ENCODE measurements around the gene KCNJ6. TPM values are rescaled to one million over a fixed set of nuclear protein-coding genes. Genes with fewer than 3 reads are reported as not detected.

The KCNJ6 gene
- polyA plus RNA-seq, 1 of the 3 experiments (the other 2 are of a cell fraction): not detected

DNA sequence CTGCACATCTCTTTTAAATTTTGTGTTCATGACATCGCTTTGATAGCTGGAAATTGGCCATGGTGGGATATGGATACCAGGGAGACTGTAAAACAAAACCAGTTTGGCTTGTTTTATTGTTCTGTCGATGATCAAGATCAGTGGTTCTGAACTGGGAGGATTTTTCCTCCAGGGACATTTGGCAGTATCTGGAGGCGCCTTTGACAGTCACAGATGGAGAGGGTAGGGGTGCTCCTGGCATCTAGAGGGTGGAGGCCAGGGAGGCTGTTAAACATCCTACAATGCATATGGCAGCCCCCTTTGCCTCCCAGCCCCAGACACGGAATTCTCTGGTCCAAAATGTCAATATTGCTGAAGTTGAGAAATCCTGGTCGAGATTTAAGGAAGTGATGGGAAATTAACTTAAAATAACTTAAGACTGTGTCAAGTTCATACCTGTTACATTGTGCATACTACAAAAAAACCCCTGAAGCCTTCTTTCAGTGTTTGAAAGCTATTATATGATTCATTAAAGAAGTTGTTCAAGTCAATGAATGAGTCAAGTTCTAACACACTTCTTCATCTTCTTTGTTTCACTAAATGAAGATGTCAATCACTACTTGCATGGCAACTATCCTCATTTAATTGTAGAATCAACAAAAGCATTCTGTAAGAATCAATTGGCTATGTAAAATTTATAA, 150.9 kb downstream of the KCNJ6 start:
- no peaks in the 10 kb centered on the region for H3K9me2 ChIP-seq
- H3K27ac ChIP-seq (ENCODE audit: low read depth in 2 of 2, low read length in 1 of 2): no peak overlapping the region
- no peak overlapping the region for H2AFZ ChIP-seq (ENCODE audit: low read depth)
- H3K4me3 ChIP-seq (ENCODE audit: low read depth in 2 of 2, low read length in 1 of 2): no peak overlapping the region
- no peaks in the 10 kb centered on the region for H3K36me3 ChIP-seq (replicated peaks in 1 of 2; ENCODE audit: control insufficient read depth in 1 of 2, insufficient read depth in 2 of 2, low read length in 1 of 2)
- H3K9ac ChIP-seq: no peak overlapping the region
- no peak for DNase-seq
- H3K79me2 ChIP-seq (ENCODE audit: insufficient read depth): no peaks in the 10 kb centered on the region
- no peak for TF ChIP-seq GABPA (IDR thresholded peaks at IDR 0.05; ENCODE audit: low read depth)
- no peaks in the 10 kb centered on the region; the same call in 1 of the 2 replicates for H3K27me3 ChIP-seq (ENCODE audit: insufficient read depth)
- no peaks in the 10 kb centered on the region for H3F3A ChIP-seq (replicated peaks; ENCODE audit: insufficient read depth)
- H3K4me1 ChIP-seq (ENCODE audit: control insufficient read depth in 1 of 2, insufficient read depth in 2 of 2, low read depth in 1 of 2, low read length in 1 of 2): no peaks in the 10 kb centered on the region
- no peaks in the 10 kb centered on the region for H4K20me1 ChIP-seq (ENCODE audit: insufficient read depth)
- WGBS (ENCODE audit: low lambda C conversion rate): 5% methylated on average over 5 of the region's 5 CpGs
- CTCF ChIA-PET: no interaction called here
- no peaks in the 10 kb centered on the region for H3K9me3 ChIP-seq
- POLR2A ChIA-PET: no interaction called here
- no peak overlapping the region for H3K4me2 ChIP-seq

DNA sequence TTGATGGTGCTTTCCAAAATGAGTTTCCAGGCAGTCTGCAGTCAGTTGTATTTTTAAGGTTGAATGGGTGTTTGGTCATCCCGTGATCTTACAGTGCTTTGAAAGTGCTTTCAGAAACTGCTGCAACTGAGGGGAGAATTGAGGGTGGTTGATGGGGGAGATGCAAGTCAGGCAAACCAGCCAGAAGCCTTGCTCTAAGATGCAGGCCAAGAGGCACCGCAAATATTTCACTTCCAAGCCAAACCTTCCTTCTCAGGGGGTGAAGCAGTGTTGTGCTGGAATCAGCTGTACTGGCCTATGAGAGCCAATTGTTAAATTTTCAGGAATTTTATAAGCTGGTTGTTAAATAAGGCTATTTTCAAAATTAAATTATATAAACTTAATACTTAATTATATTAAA, 151.6 kb downstream of the KCNJ6 start:
- no peak overlapping the region for H3K9ac ChIP-seq
- H3K4me3 ChIP-seq (ENCODE audit: low read depth in 2 of 2, low read length in 1 of 2): no peak overlapping the region
- no peaks in the 10 kb centered on the region for H3F3A ChIP-seq (replicated peaks; ENCODE audit: insufficient read depth)
- ChIA-PET CTCF (no interaction called here), POLR2A (no interaction called here)
- WGBS (ENCODE audit: low lambda C conversion rate): 15% methylated on average over 2 of the region's 2 CpGs
- H3K4me1 ChIP-seq (ENCODE audit: control insufficient read depth in 1 of 2, insufficient read depth in 2 of 2, low read depth in 1 of 2, low read length in 1 of 2): no peaks in the 10 kb centered on the region
- no peaks in the 10 kb centered on the region for H3K36me3 ChIP-seq (replicated peaks in 1 of 2; ENCODE audit: control insufficient read depth in 1 of 2, insufficient read depth in 2 of 2, low read length in 1 of 2)
- H4K20me1 ChIP-seq (ENCODE audit: insufficient read depth): no peaks in the 10 kb centered on the region
- no peak for DNase-seq
- no peak overlapping the region for H3K4me2 ChIP-seq
- H3K27ac ChIP-seq (ENCODE audit: low read depth in 2 of 2, low read length in 1 of 2): no peak overlapping the region
- H3K9me3 ChIP-seq: no peaks in the 10 kb centered on the region
- TF ChIP-seq EZH2phosphoT487 (IDR thresholded peaks at IDR 0.05; ENCODE audit: borderline replicate concordance, low read depth): no peak
- no peaks in the 10 kb centered on the region for H3K9me2 ChIP-seq
- H3K27me3 ChIP-seq (ENCODE audit: insufficient read depth): no peaks in the 10 kb centered on the region; the same call in 1 of the 2 replicates
- H2AFZ ChIP-seq (ENCODE audit: low read depth): no peak overlapping the region
- no peaks in the 10 kb centered on the region for H3K79me2 ChIP-seq (ENCODE audit: insufficient read depth)

DNA sequence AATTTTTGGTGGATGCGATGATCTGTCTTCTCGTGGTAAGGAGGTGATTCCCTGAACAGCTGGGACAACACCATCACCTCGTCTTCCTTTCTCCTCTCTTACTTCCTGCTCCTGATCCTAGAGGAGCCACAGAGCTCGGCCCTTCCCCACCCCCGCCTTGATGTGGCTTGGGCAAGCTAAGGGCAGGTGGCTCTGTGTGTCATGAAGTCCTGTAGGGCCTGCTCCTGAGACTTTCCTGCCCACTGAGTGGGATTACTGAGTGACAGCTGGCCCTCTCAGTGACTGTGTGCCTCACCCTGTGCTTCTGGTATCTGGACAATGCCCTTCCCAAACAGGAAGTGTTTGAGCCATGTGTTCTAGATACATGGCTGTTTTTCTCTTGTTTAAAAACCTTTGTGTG, 153.0 kb downstream of the KCNJ6 start:
- CTCF ChIA-PET: interaction anchor here (0.8 kb wide), 1 partner anchor 63 kb away, joined by 3 read pairs; no protein-coding TSS in a partner anchor
- H3K9ac ChIP-seq: no peak overlapping the region
- POLR2A ChIA-PET: no interaction called here

DNA sequence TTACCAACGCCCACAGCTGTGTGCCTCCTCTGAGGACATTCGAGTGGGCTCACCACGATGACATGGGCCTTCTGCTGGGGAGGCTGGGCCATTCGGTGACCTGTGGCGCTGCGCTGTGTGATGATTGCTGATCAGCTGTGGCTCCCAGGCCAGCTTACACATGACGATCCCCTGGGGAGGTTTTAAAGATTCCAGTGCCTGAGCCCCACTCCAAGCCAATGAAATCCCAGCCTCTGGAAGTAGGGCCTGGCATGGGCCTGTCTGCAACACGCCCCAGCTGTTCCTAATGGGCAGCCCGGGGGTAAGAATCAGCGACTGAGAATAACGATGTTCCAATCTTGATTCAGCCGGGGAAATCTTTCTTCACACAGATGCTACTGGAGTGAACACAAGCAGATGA, 153.7 kb downstream of the KCNJ6 start:
- Histone ChIP-seq H3K4me1 (ENCODE audit: control insufficient read depth in 1 of 2, insufficient read depth in 2 of 2, low read depth in 1 of 2, low read length in 1 of 2) (no peaks in the 10 kb centered on the region), H2AFZ (ENCODE audit: low read depth) (no peak overlapping the region), H3K4me3 (ENCODE audit: low read depth in 2 of 2, low read length in 1 of 2) (no peak overlapping the region), H3K4me2 (no peak overlapping the region), H3K79me2 (ENCODE audit: insufficient read depth) (no peaks in the 10 kb centered on the region), H3K27ac (ENCODE audit: low read depth in 2 of 2, low read length in 1 of 2) (no peak overlapping the region), H3F3A (replicated peaks; ENCODE audit: insufficient read depth) (no peaks in the 10 kb centered on the region), H3K36me3 (replicated peaks in 1 of 2; ENCODE audit: control insufficient read depth in 1 of 2, insufficient read depth in 2 of 2, low read length in 1 of 2) (no peaks in the 10 kb centered on the region), H3K9me2 (no peaks in the 10 kb centered on the region), H3K9me3 (no peaks in the 10 kb centered on the region), H3K9ac (no peak overlapping the region), H3K27me3 (ENCODE audit: insufficient read depth) (no peaks in the 10 kb centered on the region), H4K20me1 (ENCODE audit: insufficient read depth) (no peaks in the 10 kb centered on the region)
- WGBS (ENCODE audit: low lambda C conversion rate): 4% methylated on average over 3 of the region's 12 CpGs
- CTCF ChIA-PET: interaction anchor here (1.0 to 1.3 kb wide), 2 partner anchors 51 to 364 kb away, joined by 4 to 7 read pairs; no protein-coding TSS in a partner anchor
- POLR2A ChIA-PET: no interaction called here
- DNase-seq: no peak
- TF ChIP-seq GABPA (IDR thresholded peaks at IDR 0.05; ENCODE audit: low read depth) (no peak), MXI1 (IDR thresholded peaks at IDR 0.05; ENCODE audit: low read depth, low read length) (no peak), POLR2AphosphoS5 (IDR thresholded peaks at IDR 0.05; ENCODE audit: low read depth, low read length) (no peak), TEAD4 (IDR thresholded peaks at IDR 0.05; ENCODE audit: borderline replicate concordance, insufficient read depth) (no peak), RFX5 (IDR thresholded peaks at IDR 0.05; ENCODE audit: low read length) (no peak), NFIC (IDR thresholded peaks at IDR 0.05; ENCODE audit: borderline replicate concordance) (no peak), NRF1 (IDR thresholded peaks at IDR 0.05; ENCODE audit: low read depth, low read length) (no peak), ELF1 (IDR thresholded peaks at IDR 0.05) (no peak), RCOR1 (IDR thresholded peaks at IDR 0.05; ENCODE audit: low read length) (no peak), EZH2phosphoT487 (IDR thresholded peaks at IDR 0.05; ENCODE audit: borderline replicate concordance, low read depth) (no peak)
- TF ChIP-seq, protein P1, sequence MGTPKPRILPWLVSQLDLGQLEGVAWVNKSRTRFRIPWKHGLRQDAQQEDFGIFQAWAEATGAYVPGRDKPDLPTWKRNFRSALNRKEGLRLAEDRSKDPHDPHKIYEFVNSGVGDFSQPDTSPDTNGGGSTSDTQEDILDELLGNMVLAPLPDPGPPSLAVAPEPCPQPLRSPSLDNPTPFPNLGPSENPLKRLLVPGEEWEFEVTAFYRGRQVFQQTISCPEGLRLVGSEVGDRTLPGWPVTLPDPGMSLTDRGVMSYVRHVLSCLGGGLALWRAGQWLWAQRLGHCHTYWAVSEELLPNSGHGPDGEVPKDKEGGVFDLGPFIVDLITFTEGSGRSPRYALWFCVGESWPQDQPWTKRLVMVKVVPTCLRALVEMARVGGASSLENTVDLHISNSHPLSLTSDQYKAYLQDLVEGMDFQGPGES (IDR thresholded peaks at IDR 0.05; ENCODE audit: low read depth, low read length): no peak
- TF ChIP-seq, protein P2, sequence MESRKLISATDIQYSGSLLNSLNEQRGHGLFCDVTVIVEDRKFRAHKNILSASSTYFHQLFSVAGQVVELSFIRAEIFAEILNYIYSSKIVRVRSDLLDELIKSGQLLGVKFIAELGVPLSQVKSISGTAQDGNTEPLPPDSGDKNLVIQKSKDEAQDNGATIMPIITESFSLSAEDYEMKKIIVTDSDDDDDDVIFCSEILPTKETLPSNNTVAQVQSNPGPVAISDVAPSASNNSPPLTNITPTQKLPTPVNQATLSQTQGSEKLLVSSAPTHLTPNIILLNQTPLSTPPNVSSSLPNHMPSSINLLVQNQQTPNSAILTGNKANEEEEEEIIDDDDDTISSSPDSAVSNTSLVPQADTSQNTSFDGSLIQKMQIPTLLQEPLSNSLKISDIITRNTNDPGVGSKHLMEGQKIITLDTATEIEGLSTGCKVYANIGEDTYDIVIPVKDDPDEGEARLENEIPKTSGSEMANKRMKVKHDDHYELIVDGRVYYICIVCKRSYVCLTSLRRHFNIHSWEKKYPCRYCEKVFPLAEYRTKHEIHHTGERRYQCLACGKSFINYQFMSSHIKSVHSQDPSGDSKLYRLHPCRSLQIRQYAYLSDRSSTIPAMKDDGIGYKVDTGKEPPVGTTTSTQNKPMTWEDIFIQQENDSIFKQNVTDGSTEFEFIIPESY (IDR thresholded peaks at IDR 0.05; ENCODE audit: borderline replicate concordance, low read depth): no peak

More for the DNA sequence above, 153.0 kb downstream of the KCNJ6 start:
- DNase-seq: no peak
- H3K36me3 ChIP-seq (replicated peaks in 1 of 2; ENCODE audit: control insufficient read depth in 1 of 2, insufficient read depth in 2 of 2, low read length in 1 of 2): no peaks in the 10 kb centered on the region
- no peaks in the 10 kb centered on the region for H3K4me1 ChIP-seq (ENCODE audit: control insufficient read depth in 1 of 2, insufficient read depth in 2 of 2, low read depth in 1 of 2, low read length in 1 of 2)
- H3K27ac ChIP-seq (ENCODE audit: low read depth in 2 of 2, low read length in 1 of 2): no peak overlapping the region
- no peaks in the 10 kb centered on the region for H3F3A ChIP-seq (replicated peaks; ENCODE audit: insufficient read depth)
- H3K27me3 ChIP-seq (ENCODE audit: insufficient read depth): no peaks in the 10 kb centered on the region
- 23% methylated on average over 5 of the region's 5 CpGs for WGBS (ENCODE audit: low lambda C conversion rate)
- no peak for TF ChIP-seq CHD2 (IDR thresholded peaks at IDR 0.05; ENCODE audit: low read length, partially characterized antibody)
- H3K4me3 ChIP-seq (ENCODE audit: low read depth in 2 of 2, low read length in 1 of 2): no peak overlapping the region
- no peaks in the 10 kb centered on the region for H4K20me1 ChIP-seq (ENCODE audit: insufficient read depth)
- no peaks in the 10 kb centered on the region for H3K79me2 ChIP-seq (ENCODE audit: insufficient read depth)
- H3K9me3 ChIP-seq: no peaks in the 10 kb centered on the region
- no peak overlapping the region for H3K4me2 ChIP-seq
- no peaks in the 10 kb centered on the region for H3K9me2 ChIP-seq
- H2AFZ ChIP-seq (ENCODE audit: low read depth): no peak overlapping the region
